A673 (cell line): Measurements from ENCODE around the gene NRXN2. TPM values are rescaled to one million over a fixed set of nuclear protein-coding genes. Genes with fewer than 3 reads are reported as not detected.

Source experiments
- BruUV-seq: library from RNA; stranded (reverse); fragments of 400-500 nt; replicated peaks from 2 replicates; lab custom pipeline; 2021; lab: Mats Ljungman, UMichigan
- CTCF ChIA-PET: fragments of 300-600 bp; sonication (Branson Sonifier 250); formaldehyde crosslinking; loops from one replicate; lab custom pipeline; 2022; ENCODE audit warnings: antibody characterized with exemption; lab: Charles Lee
- POLR2A ChIA-PET: fragments of 300-600 bp; sonication (Branson Sonifier 250); formaldehyde crosslinking; loops from one replicate; lab custom pipeline; 2022; ENCODE audit warnings: antibody characterized with exemption; ENCODE audit not compliant: low non-redundant PET; lab: Charles Lee
- DNase-seq: peaks from one replicate; pipeline ENCODE4 v3.0.0-alpha.2; 2015; ENCODE audit warnings: low spot score
- H3K27ac ChIP-seq: fragments of 200-600 bp; sonication (generic); 2 replicates; pipeline ENCODE4 v1.5.1; 2016; ENCODE audit warnings: mixed run types, low read depth, mild to moderate bottlenecking, mixed read lengths, antibody characterized with exemption, low read length; ENCODE audit not compliant: poor library complexity, severe bottlenecking
- H3K27me3 ChIP-seq: fragments of 200-600 bp; sonication (generic); replicated peaks from 2 replicates; pipeline ENCODE4 v1.6.1; 2017; ENCODE audit warnings: mixed run types, low read depth, mild to moderate bottlenecking, mixed read lengths, antibody characterized with exemption, low read length; ENCODE audit not compliant: insufficient read depth, poor library complexity
- H3K36me3 ChIP-seq: fragments of 200-600 bp; sonication (generic); 2 replicates; pipeline ENCODE4 v1.6.1; 2016; ENCODE audit warnings: mixed run types, mild to moderate bottlenecking, mixed read lengths, antibody characterized with exemption, low read length; ENCODE audit not compliant: insufficient read depth, poor library complexity, severe bottlenecking
- H3K4me1 ChIP-seq: fragments of 200-600 bp; sonication (generic); 2 replicates; pipeline ENCODE4 v1.6.1; 2017; ENCODE audit warnings: mixed run types, mild to moderate bottlenecking, mixed read lengths, antibody characterized with exemption, low read length; ENCODE audit not compliant: insufficient read depth, poor library complexity, severe bottlenecking
- H3K4me3 ChIP-seq: fragments of 200-600 bp; sonication (generic); 2 replicates; pipeline ENCODE4 v1.5.1; 2016; ENCODE audit warnings: low read depth, mixed run types, mild to moderate bottlenecking, mixed read lengths, low read length; ENCODE audit not compliant: poor library complexity, severe bottlenecking
- H3K9me3 ChIP-seq: fragments of 200-600 bp; sonication (generic); 2 replicates; pipeline ENCODE4 v1.6.1; 2016; ENCODE audit warnings: mixed run types, low read depth, mild to moderate bottlenecking, mixed read lengths, antibody characterized with exemption, low read length; ENCODE audit not compliant: poor library complexity, severe bottlenecking
- EZH2 ChIP-seq: fragments of 200-600 bp; sonication (generic); IDR thresholded peaks from 2 replicates; pipeline ENCODE4 v1.6.1; 2017; ENCODE audit warnings: borderline replicate concordance, low read depth, mild to moderate bottlenecking, mixed read lengths, antibody characterized with exemption, low read length; ENCODE audit not compliant: poor library complexity, severe bottlenecking
- intact Hi-C: fragments of 100-400 bp; cut with micrococcal nuclease; formaldehyde crosslinking; loops from one replicate; pipeline ENCODE4 v1.10.0; 2022; ENCODE audit not compliant: unreplicated experiment
- total RNA-seq: library from RNA; stranded (reverse); gene quantifications from 2 replicates; pipeline ENCODE4 v1.2.3, GENCODE V29; 2021
- TF ChIP-seq, protein P1 (sequence below): fragments of 300-800, 200-600 bp; sonication (generic); conservative IDR thresholded peaks from 2 replicates; pipeline ENCODE4 v1.5.1; 2017; ENCODE audit warnings: low read depth, mild to moderate bottlenecking, antibody characterized with exemption, low read length, moderate library complexity, mixed read lengths

Gene NRXN2
- total RNA-seq, 1 experiment from 2014 or later = 5.0 TPM

DNA sequence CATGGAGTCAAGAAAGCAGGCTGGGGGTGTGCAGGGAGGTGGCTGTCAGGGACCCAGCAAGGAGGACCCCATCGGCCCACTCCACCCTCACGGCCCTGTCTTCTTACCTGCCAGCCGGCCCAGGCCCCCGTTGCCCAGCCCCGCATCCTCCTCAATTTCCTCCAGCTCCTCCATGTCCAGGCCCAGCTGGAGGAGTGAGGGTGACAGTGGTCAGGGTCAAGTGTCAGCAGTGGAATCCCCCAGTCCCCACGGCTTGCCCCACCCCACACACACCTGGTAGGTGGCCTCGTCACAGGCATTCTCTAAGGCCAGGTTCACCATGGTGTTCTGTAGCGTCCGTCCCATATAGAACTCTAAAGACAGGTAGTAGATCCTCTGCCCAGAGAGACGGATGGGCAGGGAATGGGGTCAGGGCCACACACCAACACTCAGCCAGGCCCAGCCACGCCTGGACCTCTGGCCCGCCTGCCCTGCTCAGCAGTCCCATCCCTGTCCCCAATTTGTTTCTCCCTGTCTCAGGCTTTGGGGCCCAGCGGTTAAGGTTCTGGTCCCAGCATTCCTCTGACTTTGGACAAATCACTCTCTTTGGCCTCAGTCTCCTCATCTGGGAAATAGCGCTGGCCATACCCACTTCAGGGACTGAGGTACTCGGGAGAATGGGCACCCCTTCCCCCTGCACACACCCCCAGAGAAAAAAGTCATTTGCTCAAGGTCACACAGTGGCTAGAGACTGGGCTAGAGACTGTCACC lies 35.5 kb upstream of the NRXN2 start:
- intact Hi-C loops = no loop called here
- H3K9me3 ChIP-seq = no peaks in the 10 kb centered on the region
- peaks cover 6% of the 10 kb centered on the region for H3K4me1 ChIP-seq
- TF ChIP-seq, protein P1, sequence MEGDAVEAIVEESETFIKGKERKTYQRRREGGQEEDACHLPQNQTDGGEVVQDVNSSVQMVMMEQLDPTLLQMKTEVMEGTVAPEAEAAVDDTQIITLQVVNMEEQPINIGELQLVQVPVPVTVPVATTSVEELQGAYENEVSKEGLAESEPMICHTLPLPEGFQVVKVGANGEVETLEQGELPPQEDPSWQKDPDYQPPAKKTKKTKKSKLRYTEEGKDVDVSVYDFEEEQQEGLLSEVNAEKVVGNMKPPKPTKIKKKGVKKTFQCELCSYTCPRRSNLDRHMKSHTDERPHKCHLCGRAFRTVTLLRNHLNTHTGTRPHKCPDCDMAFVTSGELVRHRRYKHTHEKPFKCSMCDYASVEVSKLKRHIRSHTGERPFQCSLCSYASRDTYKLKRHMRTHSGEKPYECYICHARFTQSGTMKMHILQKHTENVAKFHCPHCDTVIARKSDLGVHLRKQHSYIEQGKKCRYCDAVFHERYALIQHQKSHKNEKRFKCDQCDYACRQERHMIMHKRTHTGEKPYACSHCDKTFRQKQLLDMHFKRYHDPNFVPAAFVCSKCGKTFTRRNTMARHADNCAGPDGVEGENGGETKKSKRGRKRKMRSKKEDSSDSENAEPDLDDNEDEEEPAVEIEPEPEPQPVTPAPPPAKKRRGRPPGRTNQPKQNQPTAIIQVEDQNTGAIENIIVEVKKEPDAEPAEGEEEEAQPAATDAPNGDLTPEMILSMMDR = no peak
- TF ChIP-seq EZH2 = no peak
- H3K27ac ChIP-seq = no peak overlapping the region
- no peak for DNase-seq
- POLR2A ChIA-PET = no interaction called here
- H3K36me3 ChIP-seq = peaks cover 14% of the 10 kb centered on the region
- H3K27me3 ChIP-seq = no peaks in the 10 kb centered on the region
- CTCF ChIA-PET = interaction anchor here (0.6 kb wide), 1 partner anchor 309 kb away, joined by 3 read pairs; no protein-coding TSS in a partner anchor
- no peak overlapping the region for H3K4me3 ChIP-seq
- BruUV-seq = no TSS peak

DNA sequence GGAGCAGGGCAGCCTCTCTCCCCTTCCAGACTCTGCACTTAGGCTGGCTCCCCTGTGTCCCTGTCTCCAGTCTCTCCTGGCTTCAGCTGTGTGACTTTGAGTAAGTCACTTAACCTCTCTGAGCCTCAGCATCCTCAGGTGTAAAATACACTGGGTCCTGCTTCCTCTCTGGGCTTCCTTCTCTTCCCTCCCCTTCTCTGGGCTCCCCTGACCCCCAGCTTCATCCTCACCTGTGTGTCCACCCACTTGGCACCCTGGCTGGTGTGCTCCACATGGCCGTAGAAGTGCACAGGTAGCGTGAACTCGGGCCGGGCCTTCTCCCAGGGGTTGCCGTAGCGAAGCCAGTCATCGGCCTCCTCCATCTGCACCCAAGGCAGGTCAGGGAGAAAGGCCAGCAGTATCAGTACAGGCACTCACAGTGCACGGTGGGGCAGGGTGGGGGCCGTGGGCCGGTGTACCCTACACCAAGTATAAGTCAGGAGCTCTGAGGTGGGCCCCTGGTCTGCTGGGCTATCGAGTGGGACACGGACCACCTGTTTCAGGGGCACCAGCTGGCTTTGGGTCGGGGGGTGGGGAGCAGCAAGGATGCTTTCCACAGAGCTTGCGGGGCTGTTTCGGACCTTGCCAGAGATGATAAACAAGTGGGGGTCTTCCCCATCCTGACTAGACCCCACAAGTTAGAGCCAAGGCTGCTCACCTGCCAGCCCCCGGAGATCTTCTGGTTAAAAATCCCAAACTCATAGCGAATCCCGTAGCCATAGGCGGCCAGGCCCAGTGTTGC lies 34.7 kb upstream of the NRXN2 start:
- POLR2A ChIA-PET = no interaction called here
- Histone ChIP-seq H3K36me3 (peaks cover 7% of the 10 kb centered on the region), H3K4me1 (no peaks in the 10 kb centered on the region), H3K27ac (no peak overlapping the region), H3K27me3 (no peaks in the 10 kb centered on the region), H3K4me3 (no peak overlapping the region), H3K9me3 (no peaks in the 10 kb centered on the region)
- intact Hi-C loops = no loop called here
- no peak for DNase-seq
- TF ChIP-seq, protein P1 = no peak
- no peak for TF ChIP-seq EZH2
- CTCF ChIA-PET = no interaction called here
- no TSS peak for BruUV-seq

DNA sequence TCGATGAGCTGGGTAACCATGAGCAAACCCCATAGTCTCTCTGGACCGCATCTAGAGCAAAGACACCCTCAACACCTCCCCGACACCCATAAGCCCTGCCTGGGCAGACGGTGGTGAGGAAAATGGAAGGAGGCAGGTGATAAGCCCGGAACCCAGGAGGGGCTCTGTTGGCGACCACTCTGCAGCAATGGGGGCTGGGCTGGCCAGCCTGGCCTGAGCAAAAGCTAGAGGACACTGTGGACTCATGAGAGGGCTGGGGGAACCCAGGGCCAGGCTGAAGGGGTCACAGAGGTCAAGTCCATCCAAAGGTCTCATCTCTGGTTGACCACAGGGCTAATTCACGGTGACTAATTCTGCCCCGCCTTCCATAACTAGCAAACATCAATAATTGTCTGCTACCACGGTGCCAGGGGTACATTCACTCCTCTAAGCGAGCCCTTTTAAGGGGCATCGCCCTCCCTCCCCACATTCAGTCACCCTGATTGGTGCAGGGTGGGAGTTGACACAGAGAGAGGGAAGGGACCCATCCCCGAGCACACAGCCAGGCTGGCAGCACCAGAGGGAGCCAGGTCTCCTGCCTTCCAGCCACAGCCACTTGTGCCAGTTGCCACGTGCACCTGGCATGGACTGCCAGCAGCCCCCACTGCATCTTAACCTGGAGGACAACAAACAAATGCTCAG lies 32.8 kb upstream of the NRXN2 start:
- DNase-seq = no peak
- Histone ChIP-seq H3K9me3 (no peaks in the 10 kb centered on the region), H3K27ac (no peak overlapping the region), H3K4me1 (no peaks in the 10 kb centered on the region), H3K36me3 (no peaks in the 10 kb centered on the region), H3K27me3 (no peaks in the 10 kb centered on the region), H3K4me3 (no peak overlapping the region)
- POLR2A ChIA-PET = no interaction called here
- BruUV-seq = no TSS peak
- no peak for TF ChIP-seq EZH2
- TF ChIP-seq, protein P1 = no peak
- intact Hi-C loops = no loop called here
- CTCF ChIA-PET = no interaction called here
